HepG2 (cell line): ENCODE data around the gene ACTN1. TPM values are rescaled to one million over a fixed set of nuclear protein-coding genes. Genes with fewer than 3 reads are reported as not detected.
A peak's percentile ranks its signal among the peaks of the same experiment; 100 is the strongest.

ENCODE experiments used
- ATAC-seq: fragments of 200-7000 bp; cut with Tn5 transposase; 3 replicates; pipeline ENCODE4 v1.9.1; 2020; ENCODE audit warnings: mild to moderate bottlenecking, moderate library complexity
- BruUV-seq: library from RNA; stranded (reverse); fragments of 400-500 nt; replicated peaks from 2 replicates; lab custom pipeline; 2021; lab: Mats Ljungman, UMichigan
- CTCF ChIA-PET: fragments of 300-600 bp; formaldehyde crosslinking; extraction: SDS; loops from one replicate; lab custom pipeline; 2021; ENCODE audit warnings: low total read pairs, inconsistent platforms, low intra/inter-chr PET ratio; lab: Yijun Ruan, JAX
- POLR2A ChIA-PET: fragments of 350-600 bp; sonication (Branson Sonifier 250); formaldehyde crosslinking; loops from one replicate; lab custom pipeline; 2020; ENCODE audit warnings: antibody characterized with exemption, inconsistent platforms; lab: Yijun Ruan, JAX
- DNase-seq: peaks from one replicate; pipeline ENCODE4 v3.0.0-alpha.2; 2015; ENCODE audit warnings: low spot score
- FAIRE-seq: peaks from 3 replicates; lab custom pipeline; 2011; peaks lifted over from hg19 to GRCh38; lab: Jason Lieb, UNC
- H2AFZ ChIP-seq: one replicate; pipeline ENCODE4 v1.6.1; 2011; ENCODE audit warnings: low read length, inconsistent platforms
- H3K27ac ChIP-seq: fragments of 300-600 bp; 3 replicates; pipeline ENCODE4 v1.8.0; 2011; ENCODE audit warnings: mixed run types, mild to moderate bottlenecking, mixed read lengths, low read length, inconsistent platforms; ENCODE audit not compliant: insufficient read depth; ENCODE audit errors: extremely low read length
- H3K27me3 ChIP-seq, 2 experiments: fragments of 200-600 bp in 1 of 2; 2 replicates in 1 of 2; 3 replicates in 1 of 2; pipeline versions ENCODE4 v1.6.0 to v1.8.0; 2011; ENCODE audit warnings: low read length in 2 of 2, mild to moderate bottlenecking in 2 of 2, moderate library complexity in 2 of 2, inconsistent platforms in 1 of 2; ENCODE audit not compliant: insufficient read depth in 2 of 2, control insufficient read depth in 1 of 2
- H3K36me3 ChIP-seq, 2 experiments: fragments of 200-600 bp in 1 of 2; replicated peaks in 1 of 2; 2 replicates in 1 of 2; 3 replicates in 1 of 2; pipeline versions ENCODE4 v1.5.1 to v1.8.0; 2011; ENCODE audit warnings: low read length in 2 of 2, inconsistent platforms in 1 of 2; ENCODE audit not compliant: insufficient read depth in 2 of 2, control insufficient read depth in 1 of 2
- H3K4me1 ChIP-seq: 2 replicates; pipeline ENCODE4 v1.5.1; 2012; ENCODE audit warnings: low read length, inconsistent platforms; ENCODE audit not compliant: insufficient read depth
- H3K4me2 ChIP-seq: 2 replicates; pipeline ENCODE4 v1.6.0; 2011; ENCODE audit warnings: low read depth, low read length, inconsistent platforms
- H3K4me3 ChIP-seq, 3 experiments: fragments of 200-600 bp in 1 of 3; sonication (generic), shearing (Covaris generic) in 1 of 3; replicated peaks in 1 of 3; 2 replicates each; pipeline ENCODE4 v1.5.1; 2011 to 2016; ENCODE audit warnings: low read length in 3 of 3, inconsistent platforms in 2 of 3, low read depth in 2 of 3, mild to moderate bottlenecking in 2 of 3, control low read depth in 1 of 3, mixed read lengths in 1 of 3; ENCODE audit not compliant: insufficient read depth in 1 of 3
- H3K79me2 ChIP-seq: one replicate; pipeline ENCODE4 v1.6.1; 2011; ENCODE audit warnings: low read length, inconsistent platforms; ENCODE audit not compliant: insufficient read depth
- H3K9ac ChIP-seq: 2 replicates; pipeline ENCODE4 v1.6.0; 2011; ENCODE audit warnings: mild to moderate bottlenecking, low read depth, low read length, inconsistent platforms; ENCODE audit not compliant: insufficient read depth
- H3K9me3 ChIP-seq: 2 replicates; pipeline ENCODE4 v1.5.1; 2012; ENCODE audit warnings: mild to moderate bottlenecking, low read length
- H4K20me1 ChIP-seq: 2 replicates; pipeline ENCODE4 v1.6.0; 2011; ENCODE audit warnings: inconsistent platforms, mild to moderate bottlenecking, low read length, moderate library complexity; ENCODE audit not compliant: insufficient read depth
- BHLHE40 ChIP-seq: IDR thresholded peaks from 2 replicates; pipeline ENCODE4 v1.6.1; 2011; ENCODE audit warnings: low read length, improper control_type of control experiment
- ZMAT3 ChIP-seq: sonication (generic); formaldehyde crosslinking; conservative IDR thresholded peaks from 2 replicates; pipeline ENCODE4 v1.7.0; 2021; ENCODE audit warnings: missing genetic modification reagents
- ZNF660 ChIP-seq: sonication (generic); formaldehyde crosslinking; IDR thresholded peaks from 2 replicates; pipeline ENCODE4 v1.5.1; 2020; ENCODE audit warnings: mild to moderate bottlenecking, low read depth, missing genetic modification reagents, borderline replicate concordance
- ZSCAN21 ChIP-seq: sonication (generic); formaldehyde crosslinking; IDR thresholded peaks from 2 replicates; pipeline ENCODE4 v1.8.0; 2022; ENCODE audit warnings: mild to moderate bottlenecking, missing genetic modification reagents, moderate library complexity, borderline replicate concordance
- WGBS: methylation state at CpG from one replicate; pipeline ENCODE4 v1.1.6; 2017; ENCODE audit warnings: low lambda C conversion rate; 5-methylcytosine and 5-hydroxymethylcytosine counted together
- in situ Hi-C: cut with HindIII; loops from 2 replicates; pipeline ENCODE4 v1.10.0; 2017; ENCODE audit warnings: low pct_unique_long_range_greater_than_20kb; ENCODE audit not compliant: extremely low pct_ligation_motif_present
- intact Hi-C: fragments of 100-400 bp; cut with micrococcal nuclease; formaldehyde crosslinking; loops from one replicate; pipeline ENCODE4 v1.10.0; 2022; ENCODE audit not compliant: unreplicated experiment
- polyA plus RNA-seq, 8 experiments: library from polyadenylated mRNA; depleted of rRNA in 3 of 8; stranded (reverse) in 7 of 8; unstranded in 1 of 8; fragments of >200 nt; fragmentation: Illumina TruSeq in 4 of 8; extraction: Trizol in 4 of 8; gene quantifications; 2 replicates each; pipeline versions ENCODE4 v1.2.1 to v1.2.3, GENCODE V29; 2011 to 2016; ENCODE audit warnings: low read depth in 4 of 8, missing spikeins in 1 of 8, mixed read lengths in 1 of 8; ENCODE audit not compliant: insufficient read depth in 1 of 8
- total RNA-seq, 5 experiments: library from RNA; depleted of rRNA; stranded (reverse); fragments of >200 nt; fragmentation: Illumina TruSeq; extraction: Trizol; gene quantifications; 2 replicates each; pipeline ENCODE4 v1.2.3, GENCODE V29; 2016; ENCODE audit warnings: low read depth in 1 of 5
- TF ChIP-seq, protein P1 (sequence below): sonication (generic); formaldehyde crosslinking; IDR thresholded peaks from 2 replicates; pipeline ENCODE4 v1.4.0; 2020; ENCODE audit warnings: missing genetic modification reagents

ACTN1 gene
- total and polyA plus RNA-seq, 2 of the 13 experiments (the other 11 are each of a cell fraction or from before 2014, with no cell fraction given): 58.6 to 162 TPM

DNA sequence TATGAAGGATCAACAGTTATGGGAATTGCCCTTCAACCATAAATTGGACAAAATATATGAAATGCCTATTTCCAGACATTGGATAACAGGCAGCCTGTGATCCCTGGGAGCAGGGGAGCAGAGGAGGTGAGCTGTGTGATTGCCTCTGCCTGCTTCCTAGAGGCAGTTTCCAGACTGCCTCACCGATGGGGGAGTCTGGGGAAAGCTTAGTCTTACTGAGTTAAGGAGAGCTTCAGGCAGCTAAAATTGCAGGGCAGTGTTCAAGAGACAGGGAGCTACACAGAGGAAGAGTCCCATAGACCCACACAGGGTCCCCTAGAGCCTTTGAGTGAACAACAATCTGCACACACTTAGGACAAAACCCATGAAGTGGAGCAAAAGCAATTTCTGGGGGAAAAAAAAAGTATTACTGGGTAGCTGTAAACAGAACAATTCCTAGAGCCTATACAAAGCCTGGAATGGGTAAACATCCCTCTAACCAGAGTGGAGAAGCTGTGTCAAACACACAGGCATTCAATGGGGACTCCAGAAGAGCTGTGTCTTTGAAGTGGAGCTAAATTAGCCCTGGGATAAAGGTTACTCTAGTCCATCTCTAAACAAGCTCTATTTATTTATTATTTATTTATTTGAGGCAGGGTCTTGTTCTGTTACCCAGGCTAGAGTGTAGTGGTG is 48.3 kb upstream of the ACTN1 start:
- no peak overlapping the region for H3K9ac ChIP-seq
- no TSS peak for BruUV-seq

More for the DNA sequence above, 48.3 kb upstream of the ACTN1 start:
- H3K79me2 ChIP-seq: no peaks in the 10 kb centered on the region
- peaks cover 0 to 4% of the 10 kb centered on the region in 2 experiments; a peak in 1 of 5 replicates for H3K27me3 ChIP-seq
- DNase-seq (no peak), ATAC-seq (peak; percentile 51), FAIRE-seq (no peak)
- no peak overlapping the region for H3K4me2 ChIP-seq
- POLR2A ChIA-PET: no interaction called here
- in situ Hi-C loops: no loop called here
- whole genome bisulfite sequencing: 20% methylated on average over 1 of the region's 1 CpG
- H3K36me3 ChIP-seq: no peaks in the 10 kb centered on the region
- intact Hi-C loops: no loop called here
- H3K4me3 ChIP-seq: no peak overlapping the region
- no peak overlapping the region for H2AFZ ChIP-seq
- CTCF ChIA-PET: no interaction called here
- no peak overlapping the region for H3K27ac ChIP-seq
- no peaks in the 10 kb centered on the region for H3K9me3 ChIP-seq
- TF ChIP-seq ZNF660 (no peak), ZSCAN21 (CRISPR knock-in tag) (no peak), BHLHE40 (no peak), ZMAT3 (CRISPR knock-in tag) (no peak)
- TF ChIP-seq, protein P1, sequence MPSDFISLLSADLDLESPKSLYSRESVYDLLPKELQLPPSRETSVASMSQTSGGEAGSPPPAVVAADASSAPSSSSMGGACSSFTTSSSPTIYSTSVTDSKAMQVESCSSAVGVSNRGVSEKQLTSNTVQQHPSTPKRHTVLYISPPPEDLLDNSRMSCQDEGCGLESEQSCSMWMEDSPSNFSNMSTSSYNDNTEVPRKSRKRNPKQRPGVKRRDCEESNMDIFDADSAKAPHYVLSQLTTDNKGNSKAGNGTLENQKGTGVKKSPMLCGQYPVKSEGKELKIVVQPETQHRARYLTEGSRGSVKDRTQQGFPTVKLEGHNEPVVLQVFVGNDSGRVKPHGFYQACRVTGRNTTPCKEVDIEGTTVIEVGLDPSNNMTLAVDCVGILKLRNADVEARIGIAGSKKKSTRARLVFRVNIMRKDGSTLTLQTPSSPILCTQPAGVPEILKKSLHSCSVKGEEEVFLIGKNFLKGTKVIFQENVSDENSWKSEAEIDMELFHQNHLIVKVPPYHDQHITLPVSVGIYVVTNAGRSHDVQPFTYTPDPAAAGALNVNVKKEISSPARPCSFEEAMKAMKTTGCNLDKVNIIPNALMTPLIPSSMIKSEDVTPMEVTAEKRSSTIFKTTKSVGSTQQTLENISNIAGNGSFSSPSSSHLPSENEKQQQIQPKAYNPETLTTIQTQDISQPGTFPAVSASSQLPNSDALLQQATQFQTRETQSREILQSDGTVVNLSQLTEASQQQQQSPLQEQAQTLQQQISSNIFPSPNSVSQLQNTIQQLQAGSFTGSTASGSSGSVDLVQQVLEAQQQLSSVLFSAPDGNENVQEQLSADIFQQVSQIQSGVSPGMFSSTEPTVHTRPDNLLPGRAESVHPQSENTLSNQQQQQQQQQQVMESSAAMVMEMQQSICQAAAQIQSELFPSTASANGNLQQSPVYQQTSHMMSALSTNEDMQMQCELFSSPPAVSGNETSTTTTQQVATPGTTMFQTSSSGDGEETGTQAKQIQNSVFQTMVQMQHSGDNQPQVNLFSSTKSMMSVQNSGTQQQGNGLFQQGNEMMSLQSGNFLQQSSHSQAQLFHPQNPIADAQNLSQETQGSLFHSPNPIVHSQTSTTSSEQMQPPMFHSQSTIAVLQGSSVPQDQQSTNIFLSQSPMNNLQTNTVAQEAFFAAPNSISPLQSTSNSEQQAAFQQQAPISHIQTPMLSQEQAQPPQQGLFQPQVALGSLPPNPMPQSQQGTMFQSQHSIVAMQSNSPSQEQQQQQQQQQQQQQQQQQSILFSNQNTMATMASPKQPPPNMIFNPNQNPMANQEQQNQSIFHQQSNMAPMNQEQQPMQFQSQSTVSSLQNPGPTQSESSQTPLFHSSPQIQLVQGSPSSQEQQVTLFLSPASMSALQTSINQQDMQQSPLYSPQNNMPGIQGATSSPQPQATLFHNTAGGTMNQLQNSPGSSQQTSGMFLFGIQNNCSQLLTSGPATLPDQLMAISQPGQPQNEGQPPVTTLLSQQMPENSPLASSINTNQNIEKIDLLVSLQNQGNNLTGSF (CRISPR knock-in tag): no peak
- TF ChIP-seq, all 625 proteins: peak for 0
- Histone ChIP-seq H4K20me1 (no peaks in the 10 kb centered on the region), H3K4me1 (no peaks in the 10 kb centered on the region)
